HT-29 (cell line): ENCODE measurements around the gene ZFP62. TPM values are rescaled to one million over a fixed set of nuclear protein-coding genes. Genes with fewer than 3 reads are reported as not detected.

Experiments
- small RNA-seq: library from RNA; depleted of rRNA; stranded (forward); fragments of <200 nt; gene quantifications from one replicate; pipeline ENCODE3, GENCODE V24; 2014
- total RNA-seq: library from RNA; depleted of rRNA; stranded (reverse); fragments of >200 nt; shearing (Covaris generic); gene quantifications from 2 replicates; pipeline ENCODE4 v1.2.3, GENCODE V29; 2014; rRNA removed

Gene ZFP62
- total RNA-seq, 1 experiment from 2014 or later, result 9.9 TPM

Small RNA genes within 50 kb of the gene (small RNA-seq; reads per million reads assigned to genes)
- not detected for gene RF00019

Other genes starting within 250 kb of the ZFP62 start
- 0.31 TPM in 1 of 2 replicates, not detected in the other for gene FLT4, start 211.7 kb downstream of the ZFP62 start, total RNA-seq
- not detected in 2 replicates for gene OR2Y1, start 121.2 kb downstream of the ZFP62 start, total RNA-seq
- 96.1 and 102 TPM in 2 replicates for gene MGAT1, start 58.5 kb downstream of the ZFP62 start, total RNA-seq
- 0.13 and 1.0 TPM in 2 replicates for gene BTNL8, start 37.9 kb upstream of the ZFP62 start, total RNA-seq
- not detected in 2 replicates for gene BTNL3, start 127.6 kb upstream of the ZFP62 start, total RNA-seq
- 32.4 and 36.7 TPM in 2 replicates for gene BTNL9, start 179.0 kb upstream of the ZFP62 start, total RNA-seq